Activated CD4-positive, alpha-beta T cell treated with anti-CD3 and anti-CD28 coated beads for 36 hours (primary cell): ENCODE results near the gene PLA2G4E. TPM values are rescaled to one million over a fixed set of nuclear protein-coding genes. Genes with fewer than 3 reads are reported as not detected.
A peak's percentile ranks its signal among the peaks of the same experiment; 100 is the strongest.

Experiments
- ATAC-seq: fragments of 200-7000 bp; cut with Tn5 transposase; one replicate; pipeline ENCODE4 v1.10.0; 2021; ENCODE audit warnings: mild to moderate bottlenecking, moderate library complexity
- CTCF ChIA-PET: fragments of 350-600 bp; sonication (Branson Sonifier 250); formaldehyde crosslinking; loops from one replicate; lab custom pipeline; 2021; ENCODE audit warnings: antibody characterized with exemption; lab: Charles Lee
- POLR2A ChIA-PET: fragments of 350-600 bp; sonication (Branson Sonifier 250); formaldehyde crosslinking; loops from one replicate; lab custom pipeline; 2021; ENCODE audit warnings: antibody characterized with exemption, inconsistent platforms; lab: Charles Lee
- DNase-seq: peaks from one replicate; pipeline ENCODE4 v3.0.0-alpha.2; 2020
- H3K27ac Mint-ChIP-seq: one replicate; pipeline ENCODE4 v1.8.0; 2021; ENCODE audit warnings: mixed read lengths
- H3K27me3 Mint-ChIP-seq: one replicate; pipeline ENCODE4 v1.8.0; 2021; ENCODE audit warnings: mixed read lengths
- H3K36me3 Mint-ChIP-seq: one replicate; pipeline ENCODE4 v1.8.0; 2021; ENCODE audit warnings: low read depth, mixed read lengths
- H3K4me1 Mint-ChIP-seq: one replicate; pipeline ENCODE4 v1.8.0; 2021; ENCODE audit warnings: mixed read lengths
- H3K4me3 Mint-ChIP-seq: one replicate; pipeline ENCODE4 v1.8.0; 2021; ENCODE audit warnings: mild to moderate bottlenecking, moderate library complexity, mixed read lengths
- H3K9me3 Mint-ChIP-seq: one replicate; pipeline ENCODE4 v1.8.0; 2021; ENCODE audit warnings: low read depth, mixed read lengths
- intact Hi-C, 2 experiments: fragments of 100-400 bp; cut with DNase I in 1 of 2; cut with micrococcal nuclease in 1 of 2; formaldehyde crosslinking; loops; one replicate each; pipeline versions ENCODE4 v1.14.2 to v1.15.1; 2022 to 2024; cut with DNase I, micrococcal nuclease
- total RNA-seq, 2 experiments: library from RNA; stranded (reverse); gene quantifications; one replicate each; pipeline ENCODE4 v1.2.3, GENCODE V29; 2021

PLA2G4E gene
- total RNA-seq, 2 experiments from 2014 or later: not detected

GRCh38 chr15:42036112-42036905 lies 15.5 kb upstream of the PLA2G4E start:
- Mint-ChIP-seq H3K27ac (no peak overlapping the region), H3K9me3 (no peaks in the 10 kb centered on the region), H3K27me3 (no peaks in the 10 kb centered on the region), H3K4me3 (no peak overlapping the region), H3K36me3 (no peaks in the 10 kb centered on the region), H3K4me1 (peaks cover 11% of the 10 kb centered on the region)
- intact Hi-C loops: no loop called here
- DNase-seq (no peak), ATAC-seq (no peak)
- POLR2A ChIA-PET: interaction anchor here (0.7 kb wide), 1 partner anchor 25 kb away, joined by 4 read pairs; no protein-coding TSS in a partner anchor
- CTCF ChIA-PET: interaction anchor here (0.6 kb wide), 1 partner anchor 163 kb away, joined by 3 read pairs; no protein-coding TSS in a partner anchor

DNA sequence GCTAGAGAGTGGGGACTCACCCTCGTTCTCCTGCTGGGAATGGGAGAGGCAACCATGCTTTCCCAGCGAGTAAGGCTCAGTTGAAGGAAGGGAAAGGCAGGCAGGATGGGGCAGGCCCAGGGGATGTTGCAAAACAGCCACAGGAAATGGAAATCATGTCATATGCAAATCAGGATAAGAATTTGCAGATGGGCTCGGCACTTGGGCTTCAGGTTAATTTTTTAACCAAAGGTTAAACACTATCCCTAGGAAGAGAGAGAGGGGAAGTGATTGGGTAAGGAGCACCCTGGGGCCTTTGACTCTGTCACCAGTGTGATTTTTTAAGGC lies 14.6 kb upstream of the PLA2G4E start:
- no peaks in the 10 kb centered on the region for H3K9me3 Mint-ChIP-seq
- H3K27ac Mint-ChIP-seq: peak overlapping the region; percentile 63
- ChIA-PET CTCF (no interaction called here), POLR2A (no interaction called here)
- H3K4me1 Mint-ChIP-seq: peaks cover 11% of the 10 kb centered on the region
- intact Hi-C loops: no loop called here
- no peak overlapping the region for H3K4me3 Mint-ChIP-seq
- DNase-seq (peak; percentile 50), ATAC-seq (peak; percentile 74)
- no peaks in the 10 kb centered on the region for H3K36me3 Mint-ChIP-seq
- no peaks in the 10 kb centered on the region for H3K27me3 Mint-ChIP-seq

- ATAC-seq: peak; percentile 29
Observed at GRCh38 chr15:42034628-42035434, 14.0 kb upstream of the PLA2G4E start.

DNA sequence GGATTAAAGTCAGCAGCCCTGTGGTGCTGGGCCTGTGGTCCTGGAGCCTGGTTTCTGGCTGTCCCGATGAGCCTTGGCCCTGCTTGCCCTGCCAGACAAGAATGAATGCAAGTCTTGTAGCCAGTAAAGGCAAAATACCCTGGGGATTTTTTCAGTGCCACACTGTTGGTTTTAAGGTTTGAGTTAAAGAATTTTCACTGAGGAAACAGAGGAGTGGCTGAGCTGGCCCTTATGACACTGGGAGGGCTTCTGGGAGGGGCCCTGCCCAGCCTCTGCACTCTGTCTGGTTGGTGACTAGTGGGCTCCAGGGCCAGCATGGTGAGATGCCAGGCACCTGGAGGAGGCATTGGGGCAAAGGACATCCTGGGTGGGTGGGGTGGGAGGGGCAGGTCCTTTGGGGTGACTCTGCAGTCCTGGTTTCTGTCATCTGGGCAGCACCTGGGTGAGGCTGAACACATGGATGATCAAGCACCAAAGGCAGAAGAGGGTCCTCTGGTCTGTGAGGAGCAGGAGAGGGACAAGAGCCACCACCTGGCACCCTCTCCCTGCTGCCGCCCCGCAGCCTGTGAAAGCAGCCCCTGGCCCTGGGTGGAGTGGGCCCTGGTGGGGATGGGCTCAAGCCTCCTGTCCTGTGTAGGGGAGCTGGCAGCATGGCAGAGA lies 12.5 kb upstream of the PLA2G4E start:
- intact Hi-C loops: loop anchor here in 1 of 2 experiments (2.0 kb wide), 1 partner anchor 45 kb away; no protein-coding TSS in a partner anchor
- H3K27ac Mint-ChIP-seq: peak overlapping the region; percentile 1
- ATAC-seq (peak; percentile 45), DNase-seq (peak; percentile 20)
- POLR2A ChIA-PET: no interaction called here
- no peak overlapping the region for H3K4me3 Mint-ChIP-seq
- CTCF ChIA-PET: interaction anchor here (0.6 kb wide), 1 partner anchor 1008 kb away, joined by 3 read pairs; no protein-coding TSS in a partner anchor
- peaks cover 11% of the 10 kb centered on the region for H3K4me1 Mint-ChIP-seq
- no peaks in the 10 kb centered on the region for H3K36me3 Mint-ChIP-seq
- H3K27me3 Mint-ChIP-seq: no peaks in the 10 kb centered on the region
- H3K9me3 Mint-ChIP-seq: no peaks in the 10 kb centered on the region

More at GRCh38 chr15:42034628-42035434, 14.0 kb upstream of the PLA2G4E start:
- DNase-seq: no peak
- no peaks in the 10 kb centered on the region for H3K27me3 Mint-ChIP-seq
- peak overlapping the region; percentile 63 for H3K27ac Mint-ChIP-seq
- no peaks in the 10 kb centered on the region for H3K36me3 Mint-ChIP-seq
- peaks cover 11% of the 10 kb centered on the region for H3K4me1 Mint-ChIP-seq
- intact Hi-C loops: no loop called here
- H3K9me3 Mint-ChIP-seq: no peaks in the 10 kb centered on the region
- H3K4me3 Mint-ChIP-seq: no peak overlapping the region
- CTCF ChIA-PET: no interaction called here
- POLR2A ChIA-PET: no interaction called here

DNA sequence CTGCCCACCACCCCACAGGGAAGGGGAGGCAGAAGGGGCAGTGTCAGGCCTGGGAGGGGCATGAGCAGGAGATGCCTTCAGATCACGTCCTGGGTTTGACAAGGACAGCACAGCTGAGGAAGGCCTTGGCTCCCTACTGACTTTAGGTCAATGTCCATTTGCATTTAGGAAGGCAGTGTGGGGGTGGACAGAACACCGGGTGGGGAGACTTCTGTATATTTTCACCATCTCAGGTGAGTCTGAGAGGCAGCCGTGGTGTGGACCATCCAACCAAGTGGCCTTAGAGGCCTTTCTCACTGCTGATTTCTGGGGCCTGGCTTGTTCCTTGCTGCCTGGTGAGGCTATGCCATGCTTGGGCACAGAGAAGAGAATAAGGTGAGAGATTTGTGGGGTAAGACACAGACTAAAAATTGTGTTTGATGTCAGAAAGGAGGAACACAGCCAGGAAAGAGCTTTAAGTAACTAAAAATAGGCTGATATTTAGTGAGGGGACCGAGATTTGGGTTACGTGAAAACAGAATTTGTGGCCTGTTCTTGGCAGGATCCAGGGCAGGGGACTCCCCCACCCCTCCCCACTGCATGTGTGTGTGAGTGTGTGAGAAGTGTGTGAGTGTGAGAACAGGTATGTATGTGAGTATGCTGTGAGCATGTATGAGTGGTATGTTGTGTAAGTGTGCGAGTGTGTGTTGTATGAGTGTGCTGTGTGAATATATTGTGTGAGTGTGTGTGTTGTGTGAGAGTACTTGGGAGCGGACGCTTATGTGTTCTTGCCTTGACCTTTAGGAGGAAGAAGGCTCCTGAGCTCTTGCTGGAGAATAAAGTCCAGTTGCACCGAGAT lies 11.8 kb upstream of the PLA2G4E start:
- CTCF ChIA-PET: no interaction called here
- H3K9me3 Mint-ChIP-seq: no peaks in the 10 kb centered on the region

GRCh38 chr15:42031198-42031915 lies 10.5 kb upstream of the PLA2G4E start:
- Mint-ChIP-seq H3K4me3 (no peak overlapping the region), H3K27me3 (peaks cover 11% of the 10 kb centered on the region), H3K9me3 (no peaks in the 10 kb centered on the region), H3K27ac (no peak overlapping the region), H3K4me1 (peaks cover 11% of the 10 kb centered on the region), H3K36me3 (no peaks in the 10 kb centered on the region)
- POLR2A ChIA-PET: no interaction called here
- DNase-seq (no peak), ATAC-seq (no peak)
- intact Hi-C loops: no loop called here
- CTCF ChIA-PET: interaction anchor here (0.9 to 1.2 kb wide), 2 partner anchors 41 to 107 kb away, joined by 6 read pairs; no protein-coding TSS in a partner anchor

More for the DNA sequence above, 11.8 kb upstream of the PLA2G4E start:
- POLR2A ChIA-PET: no interaction called here
- Mint-ChIP-seq H3K4me1 (peaks cover 11% of the 10 kb centered on the region), H3K27ac (peak overlapping the region; percentile 1), H3K4me3 (no peak overlapping the region), H3K36me3 (no peaks in the 10 kb centered on the region), H3K27me3 (peaks cover 3% of the 10 kb centered on the region)
- intact Hi-C loops: loop anchor here in 1 of 2 experiments (2.0 kb wide), 1 partner anchor 44 kb away; no protein-coding TSS in a partner anchor
- no peak for ATAC-seq
- no peak for DNase-seq

- DNase-seq (no peak), ATAC-seq (no peak)
- CTCF ChIA-PET: interaction anchor here (2.2 kb wide), 1 partner anchor 38 kb away, joined by 6 read pairs; no protein-coding TSS in a partner anchor
- no peaks in the 10 kb centered on the region for H3K9me3 Mint-ChIP-seq
- POLR2A ChIA-PET: no interaction called here
- H3K27ac Mint-ChIP-seq: no peak overlapping the region
- no peaks in the 10 kb centered on the region for H3K4me1 Mint-ChIP-seq
- H3K36me3 Mint-ChIP-seq: no peaks in the 10 kb centered on the region
- peaks cover 13% of the 10 kb centered on the region for H3K27me3 Mint-ChIP-seq
- intact Hi-C loops: no loop called here
- no peak overlapping the region for H3K4me3 Mint-ChIP-seq
Observed at GRCh38 chr15:42027521-42027920, 6.7 kb upstream of the PLA2G4E start.

GRCh38 chr15:42024303-42024702 lies 3.5 kb upstream of the PLA2G4E start:
- no peaks in the 10 kb centered on the region for H3K36me3 Mint-ChIP-seq
- H3K9me3 Mint-ChIP-seq: no peaks in the 10 kb centered on the region
- no peak overlapping the region for H3K27ac Mint-ChIP-seq
- DNase-seq (no peak), ATAC-seq (no peak)
- H3K27me3 Mint-ChIP-seq: peaks cover 13% of the 10 kb centered on the region
- H3K4me3 Mint-ChIP-seq: no peak overlapping the region
- ChIA-PET POLR2A (no interaction called here), CTCF (interaction anchor here (0.6 to 0.7 kb wide), 2 partner anchors 38 to 1201 kb away, joined by 3 read pairs; no protein-coding TSS in a partner anchor)
- intact Hi-C loops: no loop called here
- no peaks in the 10 kb centered on the region for H3K4me1 Mint-ChIP-seq

GRCh38 chr15:42021593-42021992 lies 751 bp upstream of the PLA2G4E start:
- peaks cover 4% of the 10 kb centered on the region for H3K27me3 Mint-ChIP-seq
- no peaks in the 10 kb centered on the region for H3K9me3 Mint-ChIP-seq
- DNase-seq: no peak
- intact Hi-C loops: no loop called here
- no peaks in the 10 kb centered on the region for H3K4me1 Mint-ChIP-seq
- no peaks in the 10 kb centered on the region for H3K36me3 Mint-ChIP-seq
- ATAC-seq: no peak
- ChIA-PET POLR2A (no interaction called here), CTCF (interaction anchor here (1.0 to 1.4 kb wide), 2 partner anchors 32 to 36 kb away, joined by 3 to 4 read pairs; no protein-coding TSS in a partner anchor)
- no peak overlapping the region for H3K27ac Mint-ChIP-seq
- no peak overlapping the region for H3K4me3 Mint-ChIP-seq
